ENCODE data around the gene BMF. TPM values are rescaled to one million over a fixed set of nuclear protein-coding genes. Genes with fewer than 3 reads are reported as not detected.
A peak's percentile ranks its signal among the peaks of the same experiment; 100 is the strongest.

BMF gene
- total RNA-seq, 2 experiments from 2014 or later, result 4.8 to 11.1 TPM

- no peaks in the 10 kb centered on the region for H3K9me2 ChIP-seq (ENCODE audit: insufficient read depth, low read length)
- peak overlapping the region; percentile 88 for H3K4me2 ChIP-seq (ENCODE audit: low read length)
- H3K27ac ChIP-seq (ENCODE audit: low read depth, low read length, poor library complexity, severe bottlenecking), result peak overlapping the region; percentile 68
- no peaks in the 10 kb centered on the region for H3K36me3 ChIP-seq (ENCODE audit: insufficient read depth, low read length)
- intact Hi-C loops (cut with micrococcal nuclease; ENCODE audit: unreplicated experiment), result loop anchor here (5.0 kb wide), 1 partner anchor 166 kb away; no protein-coding TSS in a partner anchor
- H3K79me2 ChIP-seq (ENCODE audit: insufficient read depth, low read depth, low read length), result no peaks in the 10 kb centered on the region
- peak overlapping the region; percentile 42; the same call in 1 of the 2 replicates for H2AFZ ChIP-seq (ENCODE audit: low read length)
- ChIA-PET CTCF (ENCODE audit: unreplicated experiment) (interaction anchor here (0.5 to 3.8 kb wide), 16 partner anchors 8 to 1390 kb away, joined by 3 to 81 read pairs (median 6); partner anchors contain the start of gene SRP14), POLR2A (interaction anchor here (0.7 to 12.3 kb wide), 22 partner anchors 7 to 1452 kb away, joined by 3 to 146 read pairs (median 4); partner anchors contain the start of genes BMF, BUB1B and PLCB2)
- peak overlapping the region; percentile 77 for H3K4me3 ChIP-seq (ENCODE audit: low read depth, low read length, poor library complexity, severe bottlenecking)
- H4K20me1 ChIP-seq (ENCODE audit: insufficient read depth, low read length), result no peaks in the 10 kb centered on the region
- peak; percentile 63 for TF ChIP-seq CTCF (conservative IDR thresholded peaks at IDR 0.05; ENCODE audit: low read length)
- TF ChIP-seq EZH2phosphoT487 (IDR thresholded peaks at IDR 0.05; ENCODE audit: borderline replicate concordance, low read depth, low read length), result no peak
- H3K9me3 ChIP-seq (ENCODE audit: low read length), result no peaks in the 10 kb centered on the region
- no TSS peak for BruUV-seq (replicated peaks)
- peaks cover 66% of the 10 kb centered on the region for H3K4me1 ChIP-seq (ENCODE audit: insufficient read depth, low read length, poor library complexity, severe bottlenecking)
- DNase-seq (ENCODE audit: low spot score), result peak; percentile 67
Measured at GRCh38 chr15:40106203-40107161, 2.2 kb downstream of the BMF start.

- intact Hi-C loops (cut with micrococcal nuclease; ENCODE audit: unreplicated experiment), result loop anchor here (1.0 to 5.0 kb wide), 2 partner anchors 60 to 167 kb away; no protein-coding TSS in a partner anchor
- Histone ChIP-seq H3K4me3 (ENCODE audit: low read depth, low read length, poor library complexity, severe bottlenecking) (peak overlapping the region; percentile 52), H4K20me1 (ENCODE audit: insufficient read depth, low read length) (no peaks in the 10 kb centered on the region), H3K9me3 (ENCODE audit: low read length) (no peaks in the 10 kb centered on the region), H3K79me2 (ENCODE audit: insufficient read depth, low read depth, low read length) (no peaks in the 10 kb centered on the region), H3K4me2 (ENCODE audit: low read length) (peak overlapping the region; percentile 88), H3K4me1 (ENCODE audit: insufficient read depth, low read length, poor library complexity, severe bottlenecking) (peaks cover 74% of the 10 kb centered on the region), H3K36me3 (ENCODE audit: insufficient read depth, low read length) (no peaks in the 10 kb centered on the region), H2AFZ (ENCODE audit: low read length) (peak overlapping the region; percentile 83), H3K9me2 (ENCODE audit: insufficient read depth, low read length) (no peaks in the 10 kb centered on the region), H3K27ac (ENCODE audit: low read depth, low read length, poor library complexity, severe bottlenecking) (peak overlapping the region; percentile 68)
- CTCF ChIA-PET (ENCODE audit: unreplicated experiment), result interaction anchor here (0.6 to 3.8 kb wide), 14 partner anchors 9 to 1389 kb away, joined by 3 to 81 read pairs (median 4); partner anchors contain the start of gene SRP14
- no peak for DNase-seq (ENCODE audit: low spot score)
- no TSS peak for BruUV-seq (replicated peaks)
- POLR2A ChIA-PET, result interaction anchor here (0.7 to 12.3 kb wide), 13 partner anchors 8 to 1452 kb away, joined by 3 to 146 read pairs (median 4); partner anchors contain the start of genes BMF and BUB1B
- TF ChIP-seq EZH2phosphoT487 (IDR thresholded peaks at IDR 0.05; ENCODE audit: borderline replicate concordance, low read depth, low read length) (no peak), CTCF (conservative IDR thresholded peaks at IDR 0.05; ENCODE audit: low read length) (no peak)
Measured at GRCh38 chr15:40105517-40106202, 3.0 kb downstream of the BMF start.
